Effector CD4-positive, alpha-beta T cell (primary cell): ENCODE measurements around the gene ZNF862.

Source experiments
- DNase-seq: peaks from one replicate; pipeline ENCODE4 v3.0.0-alpha.2; 2020
- total RNA-seq: gene quantifications from one replicate; lab custom pipeline; 2026; lab: John Stamatoyannopoulos, UW

The ZNF862 gene
- total RNA-seq: 74.9 reads per million, percentile 77 among the genes with 10 or more reads in this experiment

- peak; percentile 95 for DNase-seq
These were observed at the start of gene ZNF862 for GRCh38 chr7:149838224-149838991. Gene ZNF862 (plus strand): TSS chr7:149838375. CDS start chr7:149838612, 237 bp downstream.

- DNase-seq: no peak
These were observed 49.1 kb upstream of the ZNF862 start for GRCh38 chr7:149789101-149789500.

- no peak for DNase-seq
These were observed 48.0 kb upstream of the ZNF862 start for GRCh38 chr7:149790146-149790548.

- no peak for DNase-seq
These were observed 47.3 kb upstream of the ZNF862 start for GRCh38 chr7:149790754-149791360.

GRCh38 chr7:149791411-149792219 lies 46.6 kb upstream of the ZNF862 start:
- no peak for DNase-seq

- DNase-seq: no peak
These were observed 46.0 kb upstream of the ZNF862 start for GRCh38 chr7:149792220-149792595.

GRCh38 chr7:149793261-149793660 lies 44.9 kb upstream of the ZNF862 start:
- DNase-seq: no peak

- DNase-seq: no peak
These were observed 43.5 kb upstream of the ZNF862 start for GRCh38 chr7:149794661-149795060.

- DNase-seq: no peak
These were observed 43.0 kb upstream of the ZNF862 start for GRCh38 chr7:149795126-149795525.

- DNase-seq: no peak
These were observed 41.8 kb upstream of the ZNF862 start for GRCh38 chr7:149796287-149796860.

GRCh38 chr7:149797771-149798170 lies 40.4 kb upstream of the ZNF862 start:
- no peak for DNase-seq

- DNase-seq: peak; percentile 63
These were observed 38.6 kb upstream of the ZNF862 start for GRCh38 chr7:149799397-149800168.

GRCh38 chr7:149800169-149800555 lies 38.0 kb upstream of the ZNF862 start:
- DNase-seq: no peak

- no peak for DNase-seq
These were observed 37.1 kb upstream of the ZNF862 start for GRCh38 chr7:149801002-149801566.

- no peak for DNase-seq
These were observed 36.4 kb upstream of the ZNF862 start for GRCh38 chr7:149801816-149802215.

- no peak for DNase-seq
These were observed 35.2 kb upstream of the ZNF862 start for GRCh38 chr7:149802966-149803365.

- DNase-seq: no peak
These were observed 34.6 kb upstream of the ZNF862 start for GRCh38 chr7:149803551-149804074.

- no peak for DNase-seq
These were observed 34.1 kb upstream of the ZNF862 start for GRCh38 chr7:149804106-149804505.

- no peak for DNase-seq
These were observed 31.4 kb upstream of the ZNF862 start for GRCh38 chr7:149806726-149807125.

GRCh38 chr7:149808311-149808710 lies 29.9 kb upstream of the ZNF862 start:
- DNase-seq: no peak

GRCh38 chr7:149809215-149809614 lies 29.0 kb upstream of the ZNF862 start:
- no peak for DNase-seq

GRCh38 chr7:149811221-149811620 lies 27.0 kb upstream of the ZNF862 start:
- no peak for DNase-seq
